HuH-7 (cell line): ENCODE data around the gene TBC1D28.
"Not testable (repeated sequence)": the region's sequence is repeated elsewhere in the genome, so short reads cannot be mapped to it uniquely, and the experiment has no call there.

Source experiments
- DNase-seq: peaks from one replicate; pipeline ENCODE4 v3.0.0; 2011; ENCODE audit warnings: low spot score

The TBC1D28 gene

DNA sequence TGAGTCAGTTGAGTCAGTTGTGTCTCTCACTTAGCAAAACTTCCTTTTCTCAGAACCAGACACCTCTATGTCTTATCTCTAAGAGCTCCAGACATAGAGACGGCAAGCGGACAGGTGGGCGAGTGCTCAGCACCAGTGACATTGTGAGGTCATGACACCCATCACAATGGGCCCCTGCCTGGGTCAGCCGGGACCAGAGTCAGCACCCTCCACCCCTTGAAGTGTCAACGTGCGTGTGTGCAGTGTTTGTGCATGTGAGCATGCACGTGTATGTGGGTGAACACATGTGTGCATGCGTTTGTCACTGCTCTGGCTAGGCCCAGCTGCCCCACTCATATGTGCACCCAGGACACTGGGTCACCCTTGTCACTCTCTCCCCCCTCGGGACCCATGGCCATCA, at the start of gene TBC1D28:
Gene TBC1D28 (minus strand): TSS at position 101 of the 400 bp plus-strand sequence. CDS start 3,039 bp downstream, outside the sequence.
- not testable (repeated sequence) for DNase-seq

- DNase-seq = not testable (repeated sequence)
Measured at GRCh38 chr17:18682668-18683067, 38.5 kb upstream of the TBC1D28 start.

DNA sequence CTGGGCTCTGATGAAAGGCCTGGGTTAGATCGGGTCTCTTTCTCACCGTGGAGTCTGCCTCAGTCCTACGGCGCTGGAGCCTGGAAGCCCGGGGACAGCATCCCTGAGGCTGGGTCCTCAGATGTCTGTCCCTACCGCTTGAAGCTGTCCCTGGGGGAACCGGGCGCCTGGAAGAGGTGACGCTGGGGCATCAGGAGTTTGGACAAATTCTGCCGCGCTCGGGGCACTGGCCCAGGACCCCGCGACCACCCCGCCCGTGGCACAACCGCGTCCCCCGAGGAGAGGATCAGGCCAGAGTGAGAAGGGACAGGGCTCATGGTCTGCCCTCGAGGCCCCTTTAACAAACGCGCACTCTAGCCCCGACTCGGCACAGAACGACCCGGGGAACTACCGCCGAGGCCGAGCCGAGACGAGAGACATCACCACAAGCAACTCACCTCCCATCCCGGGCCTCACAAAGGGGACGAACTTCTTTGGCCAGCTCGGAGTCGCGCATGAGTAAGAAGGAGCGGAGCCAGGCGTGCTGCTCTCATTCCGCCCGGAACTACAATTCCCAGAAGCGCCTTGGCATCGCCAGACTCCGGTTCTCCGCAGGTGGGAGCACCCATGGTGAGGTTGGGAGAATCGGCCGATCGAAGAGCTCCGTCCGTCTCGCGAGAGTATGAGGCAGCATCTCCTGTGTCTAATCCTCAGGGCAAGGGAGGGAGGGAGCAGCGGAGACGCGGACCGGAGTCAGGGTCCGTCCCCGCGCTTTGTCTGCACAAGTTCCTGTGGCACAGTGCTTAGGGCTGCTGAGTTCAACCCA, 37.8 kb upstream of the TBC1D28 start, which contains the start of gene FOXO3B:
Gene FOXO3B (minus strand): TSS at position 548 of the 805 bp plus-strand sequence. CDS start 663 bp downstream, outside the sequence.
- DNase-seq = not testable (repeated sequence)

GRCh38 chr17:18677381-18677780, 33.2 kb upstream of the TBC1D28 start:
- DNase-seq = not testable (repeated sequence)

DNA sequence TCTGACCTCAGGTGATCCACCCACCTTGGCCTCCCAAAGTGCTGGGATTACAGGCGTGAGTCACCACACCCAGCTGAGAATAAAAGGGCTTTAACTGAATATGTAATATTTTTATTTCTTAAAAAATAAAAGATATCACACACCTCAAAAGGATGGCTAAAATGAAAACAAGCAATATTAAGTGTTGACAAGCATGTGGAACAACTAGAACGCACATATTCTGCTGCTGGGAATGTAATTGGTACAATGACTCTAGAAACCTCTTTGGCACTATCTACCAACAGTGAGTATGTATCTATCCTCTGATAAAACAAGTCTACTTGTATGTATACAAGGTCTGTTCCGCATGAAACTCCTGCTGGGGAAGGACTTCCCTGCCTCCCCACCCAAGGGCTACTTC, 32.7 kb upstream of the TBC1D28 start:
- not testable (repeated sequence) for DNase-seq

- not testable (repeated sequence) for DNase-seq
Measured at GRCh38 chr17:18672395-18673227, 28.4 kb upstream of the TBC1D28 start.

- not testable (repeated sequence) for DNase-seq
Measured at GRCh38 chr17:18668625-18669024, 24.4 kb upstream of the TBC1D28 start.

DNA sequence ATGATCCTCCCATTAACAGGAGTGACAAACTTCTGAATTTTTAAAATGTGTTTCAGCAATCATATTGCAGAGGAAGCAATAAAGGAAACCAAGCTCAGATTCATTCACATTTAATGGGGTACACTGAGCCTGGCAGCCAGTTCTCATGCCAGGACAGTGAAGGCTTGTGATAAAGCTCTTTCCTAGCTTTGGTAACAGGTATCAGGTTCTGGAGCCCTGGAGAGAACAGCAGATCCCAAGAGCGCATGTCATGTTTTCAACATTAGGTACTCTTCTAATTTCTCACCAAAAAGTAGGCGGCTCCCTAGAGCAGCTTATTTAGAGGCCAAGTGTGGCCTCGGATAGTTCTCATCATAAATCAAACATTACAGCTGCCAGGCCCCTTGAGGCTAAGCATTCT, 23.3 kb upstream of the TBC1D28 start:
- not testable (repeated sequence) for DNase-seq

DNA sequence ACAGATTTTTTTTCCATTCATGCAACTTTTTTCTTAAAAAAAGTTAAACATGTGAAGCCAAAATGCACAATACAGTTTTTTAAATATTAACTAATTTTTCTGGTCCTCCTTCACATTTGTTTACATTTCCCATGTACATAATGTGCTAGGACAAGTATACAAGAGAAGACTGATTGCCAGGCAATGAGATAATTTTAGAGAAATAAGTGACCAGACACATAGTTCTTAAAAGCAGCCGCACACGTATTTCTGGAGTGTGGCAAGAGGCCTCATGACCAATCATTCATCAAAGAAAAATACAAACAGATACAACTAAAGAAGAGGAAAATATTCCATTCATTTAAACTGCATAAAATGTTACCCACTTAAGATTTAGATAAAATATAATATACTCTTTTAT, 22.1 kb upstream of the TBC1D28 start:
- DNase-seq = not testable (repeated sequence)

DNA sequence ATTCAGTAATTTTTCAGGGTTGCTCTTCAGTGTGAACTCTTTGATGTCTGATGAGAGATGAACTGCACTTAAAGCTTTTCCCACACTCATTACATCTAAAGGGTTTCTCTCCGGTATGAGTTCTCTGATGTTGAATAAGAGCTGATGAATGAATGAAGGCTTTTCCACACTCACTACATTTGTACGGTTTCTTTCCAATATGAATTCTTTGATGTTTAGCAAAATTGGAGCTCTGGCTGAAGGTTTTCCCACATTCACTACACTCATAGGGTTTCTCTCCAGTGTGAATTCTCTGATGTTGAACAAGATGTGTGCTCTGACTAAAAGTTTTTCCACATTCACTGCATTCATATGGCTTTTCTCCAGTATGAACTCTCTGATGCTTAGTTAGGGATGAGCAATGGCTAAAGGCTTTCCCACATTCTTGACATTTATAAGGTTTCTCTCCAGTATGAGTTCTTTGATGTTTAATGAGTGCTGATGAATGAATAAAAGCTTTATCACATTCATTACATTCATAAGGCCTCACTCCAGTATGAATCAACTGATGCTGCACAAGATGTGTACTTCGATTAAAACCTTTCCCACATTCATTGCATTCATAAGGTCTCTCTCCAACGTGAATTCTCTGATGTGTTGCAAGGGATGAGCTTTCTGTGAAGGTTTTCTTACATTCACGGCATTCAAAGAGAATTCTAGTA, 17.9 kb upstream of the TBC1D28 start:
- not testable (repeated sequence) for DNase-seq

DNA sequence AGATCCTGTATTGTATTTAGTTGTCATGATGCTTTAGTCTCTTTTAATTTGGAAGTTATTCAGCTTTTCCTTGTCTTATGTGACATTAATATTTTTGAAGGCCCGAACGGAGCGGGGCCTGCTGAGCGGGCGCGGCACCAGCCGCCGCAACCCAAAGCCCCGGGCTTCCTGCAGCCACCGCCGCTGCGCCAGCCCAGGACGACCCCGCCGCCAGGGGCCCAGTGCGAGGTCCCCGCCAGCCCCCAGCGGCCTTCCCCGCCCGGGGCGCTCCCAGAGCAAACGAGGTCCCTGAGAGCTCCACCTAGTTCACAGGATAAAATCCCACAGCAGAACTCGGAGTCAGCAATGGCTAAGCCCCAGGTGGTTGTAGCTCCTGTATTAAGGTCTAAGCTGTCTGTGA, 5.9 kb upstream of the TBC1D28 start:
- not testable (repeated sequence) for DNase-seq

- DNase-seq = not testable (repeated sequence)
Measured at GRCh38 chr17:18643124-18643523, 1.1 kb downstream of the TBC1D28 start.

GRCh38 chr17:18638357-18638756, 5.8 kb downstream of the TBC1D28 start:
- DNase-seq = not testable (repeated sequence)

- DNase-seq = not testable (repeated sequence)
Measured at GRCh38 chr17:18636237-18636636, 8.0 kb downstream of the TBC1D28 start.

DNA sequence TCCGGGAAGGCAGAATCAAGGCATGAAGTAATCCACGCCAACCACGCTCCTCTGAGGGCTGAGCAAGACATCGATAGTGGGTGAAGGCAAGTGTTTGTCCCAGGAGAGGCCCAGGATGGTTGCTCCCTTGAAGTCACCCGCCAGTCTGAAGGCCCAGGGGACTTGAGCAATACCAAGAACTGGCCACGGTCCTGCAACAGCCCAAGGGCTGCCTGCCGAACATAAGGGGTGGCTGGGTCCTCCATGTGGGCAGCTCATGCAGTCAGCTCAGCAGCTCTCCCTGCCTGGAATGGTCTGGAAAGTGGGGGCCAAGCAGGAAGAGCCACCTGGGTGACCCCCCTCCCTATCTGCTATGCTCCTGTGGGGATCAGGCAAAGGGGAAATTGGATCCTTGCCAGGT, 8.4 kb downstream of the TBC1D28 start:
- not testable (repeated sequence) for DNase-seq

- DNase-seq = not testable (repeated sequence)
Measured at GRCh38 chr17:18634550-18635263, 9.5 kb downstream of the TBC1D28 start.

DNA sequence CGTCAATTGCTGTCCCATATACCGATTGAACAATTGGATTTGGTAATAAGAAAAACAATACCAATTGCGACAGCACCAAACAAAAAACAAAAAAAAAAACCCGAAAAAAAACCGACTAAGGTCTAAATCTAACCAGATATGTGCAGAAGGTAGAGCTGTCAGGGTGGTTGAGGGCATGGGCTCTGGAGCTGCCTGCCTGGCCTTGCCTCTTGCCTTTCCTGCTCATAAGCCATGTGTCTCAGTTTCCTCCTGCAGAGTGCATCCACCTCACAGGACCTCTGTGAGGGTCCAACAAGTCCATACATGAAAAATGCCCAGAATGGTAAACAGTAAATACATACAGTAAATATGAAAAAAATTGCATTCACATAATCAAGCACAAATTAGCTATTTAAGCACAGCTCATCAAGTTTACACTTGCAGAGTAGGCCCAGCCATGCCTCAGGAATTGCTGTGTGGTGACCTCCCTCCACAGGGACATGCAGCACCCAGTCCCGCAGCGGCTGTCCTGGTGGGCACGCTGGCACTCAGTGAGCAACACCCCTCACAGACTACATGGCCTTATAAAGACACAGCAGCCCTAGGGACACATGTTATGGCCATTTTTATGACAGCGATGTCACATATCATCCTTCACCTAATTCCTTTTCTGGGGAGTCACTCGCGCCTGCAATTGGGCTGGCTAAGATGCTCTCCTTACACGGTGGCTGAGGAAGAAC, 17.9 kb downstream of the TBC1D28 start:
- DNase-seq = no peak

- DNase-seq = not testable (repeated sequence)
Measured at GRCh38 chr17:18625509-18626104, 18.6 kb downstream of the TBC1D28 start.

DNA sequence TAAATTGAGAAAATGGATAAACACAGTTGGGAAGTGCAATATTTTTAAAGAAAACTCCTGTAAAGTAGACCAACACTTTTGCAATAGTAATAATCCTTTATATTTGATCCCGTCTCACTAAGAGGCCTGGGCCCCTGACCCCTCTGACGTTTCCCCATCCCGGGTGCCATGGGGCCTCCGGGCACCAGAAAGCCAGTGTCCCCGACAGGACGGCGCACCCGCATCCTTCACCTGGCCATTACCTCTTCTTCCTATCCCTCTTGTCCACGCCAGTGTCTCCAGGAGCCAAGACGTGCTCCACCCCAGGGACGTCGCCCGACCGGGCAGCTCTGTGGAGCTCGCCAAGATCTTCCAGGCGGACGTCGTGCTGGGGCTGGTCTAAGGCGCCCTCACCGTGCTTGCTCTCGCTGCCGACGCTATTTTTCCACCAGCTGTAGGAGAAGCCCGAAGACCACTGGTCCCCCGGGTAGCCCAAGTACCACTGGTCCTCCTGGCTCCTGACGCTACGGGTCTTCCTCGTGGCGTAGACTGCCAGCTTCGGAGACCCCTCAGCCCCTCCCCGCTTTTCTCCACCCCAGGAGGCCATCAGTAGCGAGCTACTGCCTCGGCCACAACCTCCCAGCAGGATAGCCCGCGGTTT, 19.2 kb downstream of the TBC1D28 start:
- not testable (repeated sequence) for DNase-seq

DNA sequence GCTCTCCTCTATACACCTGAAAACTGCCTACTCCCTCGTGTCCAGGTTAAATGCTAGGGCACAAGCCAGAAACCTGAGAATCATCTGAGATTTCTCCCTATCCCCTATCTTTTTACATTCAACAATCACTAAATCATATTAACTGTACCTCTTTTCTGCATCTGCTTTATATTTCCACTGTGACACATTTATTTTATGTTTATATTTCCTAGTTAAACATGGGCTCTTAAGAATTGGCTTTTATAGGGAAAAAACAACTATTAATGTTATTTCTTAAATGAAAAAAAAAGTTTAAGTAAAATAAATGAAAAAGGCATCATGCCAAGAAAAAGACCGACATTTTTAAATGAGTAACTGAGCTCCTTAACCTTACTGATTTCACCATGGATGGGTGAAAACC, 26.6 kb downstream of the TBC1D28 start:
- DNase-seq = not testable (repeated sequence)
